Endometrium (tissue), 2 donors: ENCODE measurements around the gene LTV1.
A peak's percentile ranks its signal among the peaks of the same experiment; 100 is the strongest.

Experiments
- FAIRE-seq: peaks from 2 replicates; lab custom pipeline; 2012; peaks lifted over from hg19 to GRCh38; lab: Jason Lieb, UNC
- donor health status: control.
- donor health status: control.

LTV1 gene

DNA sequence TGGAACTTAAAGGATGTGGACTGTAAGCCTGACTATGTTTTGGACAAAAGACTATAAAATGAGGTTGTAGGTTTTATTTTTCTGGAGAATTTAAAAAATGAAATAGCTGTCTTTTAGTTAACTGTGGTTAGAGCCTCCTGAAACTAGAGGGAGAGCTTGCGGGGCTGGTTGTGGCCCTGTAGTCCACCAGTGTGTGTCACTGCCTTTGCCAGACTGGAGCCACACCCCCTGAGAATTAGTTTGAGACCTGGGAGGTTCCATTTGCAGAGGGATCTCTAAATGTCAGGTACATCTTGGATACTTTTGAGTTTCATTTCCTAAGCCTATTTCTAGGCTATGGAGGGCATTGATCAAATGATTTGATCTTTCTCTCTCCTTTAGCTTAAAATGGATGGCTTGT is 42.0 kb downstream of the LTV1 start:
- FAIRE-seq, result no peak

DNA sequence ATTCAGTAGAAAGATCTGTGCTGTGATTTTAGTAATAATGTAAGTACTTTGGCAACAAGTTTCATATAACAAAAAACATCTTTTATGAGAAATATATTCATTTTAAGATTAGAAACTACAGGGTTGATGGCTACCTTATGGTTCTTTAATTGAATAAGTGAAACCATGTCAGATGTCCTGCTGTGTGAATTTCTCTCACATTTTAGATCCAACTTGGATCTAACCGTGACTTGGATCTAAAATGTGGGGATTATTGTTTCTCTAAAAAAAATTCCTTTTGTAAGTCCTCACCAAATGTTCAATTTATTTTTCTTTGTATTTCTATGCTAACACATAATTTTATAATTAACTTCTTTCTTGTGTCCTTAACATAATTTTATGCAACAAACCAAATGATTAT is 51.5 kb downstream of the LTV1 start:
- peak; percentile 78 for FAIRE-seq

DNA sequence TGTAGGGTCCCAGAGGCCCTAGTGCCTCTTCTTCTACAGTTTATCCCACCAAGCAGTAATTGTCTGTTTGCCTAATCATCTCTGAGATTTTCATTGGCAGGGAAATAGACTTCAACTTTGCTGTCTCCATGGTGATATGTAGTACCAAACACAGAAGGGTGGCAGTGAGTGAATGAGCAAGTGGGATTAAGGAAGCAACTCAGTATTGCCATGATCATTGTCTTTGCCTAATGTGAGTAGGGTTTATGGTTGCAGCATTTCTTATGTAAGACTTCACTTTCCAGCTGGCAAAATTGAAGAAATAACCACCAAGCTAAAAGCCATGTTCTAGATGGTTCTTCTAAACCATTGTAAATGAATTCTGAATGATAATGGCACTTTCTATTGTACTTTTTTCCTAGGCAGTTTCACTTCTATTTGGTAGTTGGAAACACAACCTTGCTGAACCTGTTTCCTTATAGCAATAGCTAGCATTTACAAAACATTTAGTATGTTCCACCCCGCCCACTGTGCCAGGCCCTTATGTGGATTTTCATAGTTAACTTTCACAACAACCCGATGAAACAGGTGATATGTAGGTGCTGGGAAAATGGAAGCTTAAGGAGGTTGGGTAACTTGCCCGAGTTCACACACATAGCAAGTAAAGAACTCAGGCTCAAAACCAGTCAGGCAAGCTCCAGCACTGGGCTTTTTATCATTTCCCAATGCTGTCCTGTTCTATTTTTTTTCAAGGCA is 53.2 kb downstream of the LTV1 start:
- no peak for FAIRE-seq

DNA sequence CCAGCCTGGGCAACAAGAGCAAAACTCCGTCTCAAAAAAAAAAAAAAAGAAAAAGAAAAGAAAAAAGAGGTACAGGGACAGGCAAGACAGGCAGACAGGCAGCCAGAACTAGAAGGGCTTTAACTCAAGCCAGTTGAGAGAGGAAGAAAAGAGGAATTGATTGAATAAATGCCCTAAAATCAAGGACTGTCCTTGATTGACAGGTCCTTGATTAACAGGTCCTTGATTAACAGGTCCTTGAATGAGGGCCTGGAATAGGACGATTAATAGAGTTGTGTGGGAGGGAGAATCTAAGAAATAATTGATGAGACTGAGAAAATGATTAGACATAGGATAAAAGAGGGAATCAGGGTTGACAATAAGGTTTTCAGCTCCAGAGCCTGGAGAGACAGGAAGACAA is 57.2 kb downstream of the LTV1 start:
- FAIRE-seq, result no peak

DNA sequence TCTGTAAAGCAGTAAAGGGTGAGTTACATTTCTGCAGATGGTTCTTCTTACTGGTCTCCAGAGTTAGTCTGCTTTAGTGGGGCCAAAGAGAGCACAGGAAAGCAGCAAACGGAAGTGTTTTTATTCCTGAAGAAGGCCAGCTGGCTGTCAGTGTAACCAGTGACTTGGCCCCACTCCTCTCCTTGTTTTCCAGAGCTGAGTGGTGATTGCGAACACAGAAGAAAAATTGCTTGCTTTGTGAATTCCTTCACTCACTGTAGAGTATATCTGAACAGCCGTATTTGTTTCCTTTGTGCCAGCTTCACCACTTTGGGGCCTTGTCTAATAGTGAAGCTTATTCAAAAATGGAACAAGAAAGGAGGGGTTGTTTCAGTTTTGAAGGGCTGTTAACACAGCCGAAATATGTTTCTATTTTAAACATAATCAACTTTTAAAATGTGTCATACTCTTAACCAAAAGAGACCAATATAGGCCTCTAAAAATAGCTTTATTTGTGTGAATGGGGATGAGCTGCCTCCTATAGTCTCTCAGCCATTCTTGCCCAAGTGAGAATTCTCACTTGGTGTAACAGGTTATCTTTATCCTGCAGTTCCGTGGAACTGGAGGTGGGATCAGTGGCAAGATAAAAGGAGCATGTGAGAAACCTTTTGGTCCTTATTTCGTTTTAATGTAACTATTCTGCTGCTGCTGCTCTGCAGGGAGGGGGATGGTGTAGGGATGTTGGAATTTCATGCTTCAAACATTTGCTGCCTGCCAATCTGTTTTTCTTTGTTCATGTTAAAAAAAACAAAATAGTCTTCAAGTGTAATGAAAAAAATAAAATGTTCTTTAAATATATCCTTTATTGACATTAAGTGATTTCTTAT is 59.0 kb downstream of the LTV1 start:
- no peak for FAIRE-seq

DNA sequence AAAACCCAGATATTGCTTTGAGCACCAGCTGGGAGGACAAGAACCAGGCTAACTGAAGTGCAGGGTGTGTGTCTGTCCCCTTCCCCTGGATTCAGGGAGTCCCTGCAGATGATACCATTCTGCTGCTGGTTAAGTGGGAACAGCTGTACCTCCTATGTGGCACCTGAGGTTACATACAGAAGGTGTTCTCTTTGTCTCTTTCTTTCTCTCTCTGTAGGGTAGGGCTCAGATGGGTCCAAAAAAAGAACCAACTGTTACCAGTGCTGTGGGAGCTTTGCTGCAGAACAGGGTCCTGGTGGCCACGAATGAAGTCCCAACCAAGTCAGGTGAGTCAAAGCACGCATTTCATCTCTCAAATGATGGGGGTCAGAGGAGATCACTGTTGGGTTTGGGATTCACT is 59.7 kb downstream of the LTV1 start:
- FAIRE-seq, result no peak

DNA sequence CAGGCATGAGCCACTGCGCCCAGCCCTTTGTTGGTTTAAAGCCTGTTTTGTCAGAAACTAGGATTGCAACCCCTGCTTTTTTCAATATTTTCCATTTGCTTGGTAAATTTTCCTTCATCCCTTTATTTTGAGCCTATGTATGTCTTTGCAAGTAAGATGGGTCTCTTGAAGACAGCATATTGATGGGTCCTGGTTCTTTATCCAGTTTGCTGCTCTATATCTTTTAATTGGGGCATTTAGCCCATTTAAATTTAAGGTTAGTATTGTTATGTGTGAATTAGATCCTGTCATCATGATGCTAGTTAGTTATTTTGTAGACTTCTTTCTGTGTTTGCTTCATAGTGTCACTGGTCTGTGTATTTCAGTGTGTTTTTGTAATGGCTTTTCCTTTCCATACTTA is 67.9 kb downstream of the LTV1 start:
- FAIRE-seq, result no peak

DNA sequence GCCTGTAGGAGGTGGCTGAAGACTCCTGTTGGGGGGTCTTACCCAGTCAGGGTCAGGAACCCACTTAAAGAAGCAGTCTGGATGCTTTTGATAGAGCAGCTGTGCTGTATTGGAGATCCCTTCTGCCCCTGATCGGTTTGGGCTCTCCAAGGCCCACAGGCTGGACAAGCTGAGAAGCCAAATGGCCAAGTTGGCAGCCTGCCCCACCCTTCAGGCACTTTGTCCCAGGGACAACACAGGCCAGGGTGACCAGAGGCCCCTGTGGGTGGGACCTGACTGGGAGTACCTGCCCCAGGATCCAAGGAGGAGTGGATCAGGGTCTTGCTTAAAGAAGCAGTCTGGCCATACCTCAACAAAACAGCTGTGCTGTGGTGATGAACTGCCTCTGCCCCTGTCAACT is 69.5 kb downstream of the LTV1 start:
- no peak for FAIRE-seq
